Endodermal cell (in vitro differentiated cells): ENCODE measurements around the gene TNIK. TPM values are rescaled to one million over a fixed set of nuclear protein-coding genes. Genes with fewer than 3 reads are reported as not detected.

ENCODE experiments used
- DNase-seq: peaks from one replicate; pipeline ENCODE4 v3.0.0-alpha.2; 2017
- H3K27ac ChIP-seq: 2 replicates; pipeline ENCODE4 v1.5.1; 2013; ENCODE audit warnings: mild to moderate bottlenecking, low read depth, low read length, moderate library complexity
- H3K27me3 ChIP-seq: 2 replicates; pipeline ENCODE4 v1.6.1; 2013; ENCODE audit warnings: mild to moderate bottlenecking, low read length, moderate library complexity; ENCODE audit not compliant: insufficient read depth, control insufficient read depth, poor library complexity, severe bottlenecking
- H3K36me3 ChIP-seq: 2 replicates; pipeline ENCODE4 v1.7.0; 2013; ENCODE audit warnings: mild to moderate bottlenecking, low read length, moderate library complexity; ENCODE audit not compliant: control insufficient read depth, insufficient read depth
- H3K4me1 ChIP-seq: one replicate; pipeline ENCODE4 v1.7.0; 2013; ENCODE audit warnings: low read length; ENCODE audit not compliant: control insufficient read depth, insufficient read depth
- H3K4me3 ChIP-seq: 2 replicates; pipeline ENCODE4 v1.5.1; 2013; ENCODE audit warnings: mild to moderate bottlenecking, low read length, moderate library complexity
- H3K9ac ChIP-seq: 2 replicates; pipeline ENCODE4 v1.6.1; 2013; ENCODE audit warnings: mild to moderate bottlenecking, low read length, moderate library complexity; ENCODE audit not compliant: poor library complexity, severe bottlenecking; ENCODE audit errors: extremely low read depth
- H3K9me3 ChIP-seq: 2 replicates; pipeline ENCODE4 v1.6.1; 2013; ENCODE audit warnings: mild to moderate bottlenecking, low read length, moderate library complexity; ENCODE audit not compliant: control insufficient read depth
- H3K27ac Mint-ChIP-seq: 2 replicates; pipeline ENCODE4 v1.8.0; 2020; ENCODE audit warnings: mixed read lengths
- H3K27me3 Mint-ChIP-seq: 2 replicates; pipeline ENCODE4 v1.8.0; 2021; ENCODE audit warnings: mild to moderate bottlenecking, mixed read lengths; ENCODE audit not compliant: insufficient read depth
- H3K36me3 Mint-ChIP-seq: 2 replicates; pipeline ENCODE4 v1.8.0; 2020; ENCODE audit warnings: low read depth, mixed read lengths
- H3K4me1 Mint-ChIP-seq: 2 replicates; pipeline ENCODE4 v1.8.0; 2020; ENCODE audit warnings: mixed read lengths
- H3K4me3 Mint-ChIP-seq: 2 replicates; pipeline ENCODE4 v1.8.0; 2020; ENCODE audit warnings: mild to moderate bottlenecking, moderate library complexity, mixed read lengths
- H3K9me3 Mint-ChIP-seq: 2 replicates; pipeline ENCODE4 v1.8.0; 2020; ENCODE audit warnings: mild to moderate bottlenecking, mixed read lengths
- CTCF ChIP-seq: fragments of 200-600 bp; sonication (generic); conservative IDR thresholded peaks from 2 replicates; pipeline ENCODE4 v1.5.0; 2021; ENCODE audit warnings: antibody characterized with exemption, mild to moderate bottlenecking
- WGBS, 2 experiments: methylation state at CpG; one replicate each; pipeline versions ENCODE4 v1.1.5 to v1.1.7; 2013; ENCODE audit warnings: missing lambda C conversion rate in 2 of 2, mixed read lengths in 1 of 2; ENCODE audit not compliant: insufficient coverage in 1 of 2, insufficient read length in 1 of 2; 5-methylcytosine and 5-hydroxymethylcytosine counted together
- total RNA-seq, 2 donors: library from RNA; stranded (reverse); fragmentation: NEBNext Ultra II Directional in 1 of 2; extraction: Animal tissue kit (Norgen Biotek cat#: 25700) in 1 of 2; gene quantifications; 2 replicates in 1 of 2; 3 replicates in 1 of 2; pipeline ENCODE4 v1.2.1, GENCODE V29; 2021

Gene TNIK
- total RNA-seq, 2 donors from 2014 or later = 12.2 to 14.9 TPM

GRCh38 chr3:171231361-171231760 lies 228.8 kb downstream of the TNIK start:
- 91% methylated on average over 2 to 4 of the region's 4 CpGs for WGBS, 2 experiments
- H3K27me3 Mint-ChIP-seq = no peaks in the 10 kb centered on the region
- H3K4me1 Mint-ChIP-seq = peaks cover 12% of the 10 kb centered on the region
- H3K9ac ChIP-seq = no peak overlapping the region
- peak; percentile 54 for DNase-seq
- H3K9me3 ChIP-seq = peaks cover under 1% of the 10 kb centered on the region
- H3K27me3 ChIP-seq = no peaks in the 10 kb centered on the region
- no peak overlapping the region for H3K4me3 Mint-ChIP-seq
- no peak for TF ChIP-seq CTCF
- H3K27ac ChIP-seq = no peak overlapping the region
- H3K4me3 ChIP-seq = no peak overlapping the region
- H3K27ac Mint-ChIP-seq = peak overlapping the region; percentile 22
- H3K36me3 Mint-ChIP-seq = peaks cover under 1% of the 10 kb centered on the region
- H3K4me1 ChIP-seq = no peaks in the 10 kb centered on the region
- no peaks in the 10 kb centered on the region for H3K36me3 ChIP-seq
- H3K9me3 Mint-ChIP-seq = peaks cover under 1% of the 10 kb centered on the region

GRCh38 chr3:171230865-171231264 lies 229.3 kb downstream of the TNIK start:
- Histone ChIP-seq H3K36me3 (no peaks in the 10 kb centered on the region), H3K27ac (no peak overlapping the region), H3K4me1 (no peaks in the 10 kb centered on the region), H3K4me3 (no peak overlapping the region), H3K27me3 (no peaks in the 10 kb centered on the region), H3K9ac (no peak overlapping the region), H3K9me3 (peaks cover 5% of the 10 kb centered on the region)
- WGBS, 2 experiments = 96 to 97% methylated on average over 4 of the region's 4 CpGs
- TF ChIP-seq CTCF = no peak
- H3K27me3 Mint-ChIP-seq = no peaks in the 10 kb centered on the region
- peaks cover 4% of the 10 kb centered on the region for H3K9me3 Mint-ChIP-seq
- H3K4me3 Mint-ChIP-seq = no peak overlapping the region
- H3K36me3 Mint-ChIP-seq = peaks cover 3% of the 10 kb centered on the region
- peaks cover 7% of the 10 kb centered on the region for H3K4me1 Mint-ChIP-seq
- H3K27ac Mint-ChIP-seq = no peak overlapping the region
- DNase-seq = no peak

- H3K27me3 Mint-ChIP-seq = no peaks in the 10 kb centered on the region
- Histone ChIP-seq H3K36me3 (no peaks in the 10 kb centered on the region), H3K4me1 (no peaks in the 10 kb centered on the region), H3K9ac (no peak overlapping the region), H3K27ac (no peak overlapping the region), H3K9me3 (peaks cover 8% of the 10 kb centered on the region), H3K27me3 (no peaks in the 10 kb centered on the region), H3K4me3 (no peak overlapping the region)
- H3K4me3 Mint-ChIP-seq = no peak overlapping the region
- peaks cover 6% of the 10 kb centered on the region for H3K4me1 Mint-ChIP-seq
- no peak for TF ChIP-seq CTCF
- no peak for DNase-seq
- peaks cover 3% of the 10 kb centered on the region for H3K36me3 Mint-ChIP-seq
- H3K27ac Mint-ChIP-seq = no peak overlapping the region
- H3K9me3 Mint-ChIP-seq = peaks cover 4% of the 10 kb centered on the region
- 83 to 97% methylated on average over 1 to 2 of the region's 2 CpGs for WGBS, 2 experiments
Measured at GRCh38 chr3:171229173-171229572, 231.0 kb downstream of the TNIK start.
